Endothelial cell of umbilical vein (primary cell): ENCODE results near the gene RASGRF1. TPM values are rescaled to one million over a fixed set of nuclear protein-coding genes. Genes with fewer than 3 reads are reported as not detected.

Experiments used
- BruUV-seq: library from RNA; stranded (reverse); fragments of 400-500 nt; replicated peaks from 2 replicates; lab custom pipeline; 2021; lab: Mats Ljungman, UMichigan
- CTCF ChIA-PET: fragments of 300-600, 350-600 bp; sonication (Branson Sonifier 250); formaldehyde crosslinking; loops from one replicate; lab custom pipeline; 2021; ENCODE audit warnings: antibody characterized with exemption, inconsistent platforms; lab: Charles Lee
- POLR2A ChIA-PET: fragments of 300-600, 350-600 bp; sonication (Branson Sonifier 250); formaldehyde crosslinking; loops from one replicate; lab custom pipeline; 2021; ENCODE audit warnings: antibody characterized with exemption, inconsistent platforms; lab: Charles Lee
- DNase-seq: peaks from one replicate; pipeline ENCODE4 v3.0.0-alpha.2; 2011; ENCODE audit warnings: low read depth, low spot score
- FAIRE-seq: peaks from 2 replicates; lab custom pipeline; 2011; peaks lifted over from hg19 to GRCh38; lab: Jason Lieb, UNC
- H2AFZ ChIP-seq: 2 replicates; pipeline ENCODE4 v1.6.0; 2012; ENCODE audit warnings: low read depth, low read length, control low read depth, inconsistent platforms
- H3K27ac ChIP-seq: 2 replicates; pipeline ENCODE4 v1.5.1; 2011; ENCODE audit warnings: low read depth, mild to moderate bottlenecking, control low read depth, low read length, moderate library complexity; ENCODE audit not compliant: insufficient read depth
- H3K27me3 ChIP-seq, 2 experiments: 2 replicates each; pipeline versions ENCODE4 v1.6.0 to v1.6.1; 2011; ENCODE audit warnings: low read length in 2 of 2, mixed read lengths in 1 of 2; ENCODE audit not compliant: control insufficient read depth in 2 of 2, insufficient read depth in 2 of 2
- H3K36me3 ChIP-seq, 2 experiments: 2 replicates in 1 of 2; 3 replicates in 1 of 2; pipeline ENCODE4 v1.5.1; 2011; ENCODE audit warnings: low read length in 2 of 2, mild to moderate bottlenecking in 1 of 2, moderate library complexity in 1 of 2; ENCODE audit not compliant: control insufficient read depth in 2 of 2, insufficient read depth in 2 of 2; ENCODE audit errors: extremely low read depth in 1 of 2
- H3K4me1 ChIP-seq: 3 replicates; pipeline ENCODE4 v1.5.1; 2011; ENCODE audit warnings: mild to moderate bottlenecking, low read length; ENCODE audit not compliant: control insufficient read depth, insufficient read depth; ENCODE audit errors: extremely low read depth
- H3K4me2 ChIP-seq: 2 replicates; pipeline ENCODE4 v1.6.1; 2011; ENCODE audit warnings: low read length, control low read depth, mixed read lengths; ENCODE audit not compliant: insufficient read depth
- H3K4me3 ChIP-seq, 3 experiments: fragments of 200-600 bp in 1 of 3; sonication (generic), shearing (Covaris generic) in 1 of 3; replicated peaks in 1 of 3; 2 replicates each; pipeline ENCODE4 v1.5.1; 2011 to 2016; ENCODE audit warnings: control low read depth in 3 of 3, low read length in 3 of 3, mild to moderate bottlenecking in 2 of 3, inconsistent platforms in 1 of 3, low read depth in 1 of 3, moderate library complexity in 1 of 3; ENCODE audit not compliant: insufficient read depth in 1 of 3
- H3K79me2 ChIP-seq: 2 replicates; pipeline ENCODE4 v1.6.0; 2012; ENCODE audit warnings: low read length, inconsistent platforms; ENCODE audit not compliant: control insufficient read depth, insufficient read depth
- H3K9ac ChIP-seq: replicated peaks from 2 replicates; pipeline ENCODE3; 2011; ENCODE audit warnings: low read length, control low read depth; ENCODE audit not compliant: insufficient read depth; ENCODE audit errors: extremely low read depth
- H3K9me1 ChIP-seq: replicated peaks from 3 replicates; pipeline ENCODE4 v1.6.0; 2011; ENCODE audit warnings: mild to moderate bottlenecking, low read length; ENCODE audit not compliant: control insufficient read depth, insufficient read depth; ENCODE audit errors: extremely low read depth
- H3K9me3 ChIP-seq: replicated peaks from 2 replicates; pipeline ENCODE4 v1.5.1; 2012; ENCODE audit warnings: low read length, inconsistent platforms; ENCODE audit not compliant: control insufficient read depth, insufficient read depth
- H4K20me1 ChIP-seq: replicated peaks from 2 replicates; pipeline ENCODE3; 2011; ENCODE audit warnings: mild to moderate bottlenecking, low read length; ENCODE audit not compliant: control insufficient read depth, insufficient read depth; ENCODE audit errors: extremely low read depth
- EZH2 ChIP-seq: IDR thresholded peaks from 2 replicates; pipeline ENCODE4 v1.6.1; 2012; ENCODE audit warnings: borderline replicate concordance, low read depth, mild to moderate bottlenecking, moderate library complexity, low read length, inconsistent platforms; ENCODE audit not compliant: severe bottlenecking
- FOS ChIP-seq: IDR thresholded peaks from 2 replicates; pipeline ENCODE4 v1.6.1; 2011; ENCODE audit warnings: mild to moderate bottlenecking, low read length, moderate library complexity, borderline replicate concordance; ENCODE audit not compliant: insufficient read depth
- GATA2 ChIP-seq: IDR thresholded peaks from 2 replicates; pipeline ENCODE4 v1.7.0; 2011; ENCODE audit warnings: low read depth, mild to moderate bottlenecking, moderate library complexity, mixed read lengths, low read length; ENCODE audit not compliant: insufficient read length, insufficient read depth
- JUN ChIP-seq: IDR thresholded peaks from 2 replicates; pipeline ENCODE4 v1.6.1; 2011; ENCODE audit warnings: borderline replicate concordance, low read depth; ENCODE audit not compliant: insufficient read length, insufficient read depth
- MYC ChIP-seq: IDR thresholded peaks from one replicate; pipeline ENCODE4 v1.6.1; 2011; ENCODE audit warnings: mild to moderate bottlenecking, low read depth, low read length
- POLR2A ChIP-seq: IDR thresholded peaks from 2 replicates; pipeline ENCODE4 v1.6.1; 2012; ENCODE audit warnings: low read depth, mild to moderate bottlenecking, control low read depth, low read length
- POLR2AphosphoS5 ChIP-seq: IDR thresholded peaks from 2 replicates; pipeline ENCODE4 v1.6.1; 2012; ENCODE audit warnings: low read depth, mild to moderate bottlenecking, control low read depth, low read length, moderate library complexity; ENCODE audit not compliant: insufficient read depth
- dilution Hi-C: fragments of 300-500 bp; cut with MboI; formaldehyde crosslinking; loops from one replicate; pipeline ENCODE4 v1.15.0; 2019; ENCODE audit warnings: low sequenced_read_pairs; ENCODE audit not compliant: extremely low pct_ligation_motif_present
- intact Hi-C: fragments of 100-400 bp; cut with micrococcal nuclease; formaldehyde crosslinking; loops from one replicate; pipeline ENCODE4 v1.10.0; 2022
- polyA plus RNA-seq, 4 experiments: library from polyadenylated mRNA; depleted of rRNA in 3 of 4; stranded (reverse) in 3 of 4; unstranded in 1 of 4; fragments of >200 nt; gene quantifications; 2 replicates each; pipeline versions ENCODE4 v1.2.1 to v1.2.3, GENCODE V29; 2011 to 2012; ENCODE audit warnings: missing spikeins in 1 of 4
- total RNA-seq: library from RNA; stranded (reverse); gene quantifications from 2 replicates; pipeline ENCODE4 v1.2.3, GENCODE V29; 2021
- TF ChIP-seq, protein P1 (sequence below), 2 donors: IDR thresholded peaks; 1 replicate in 1 of 2; 2 replicates in 1 of 2; pipeline ENCODE4 v1.5.1; 2011; ENCODE audit warnings: low read length in 2 of 2, mild to moderate bottlenecking in 2 of 2, moderate library complexity in 2 of 2, control low read depth in 1 of 2, inconsistent platforms in 1 of 2, low read depth in 1 of 2; ENCODE audit not compliant: insufficient read depth in 1 of 2; ENCODE audit errors: extremely low read depth in 1 of 2
- TF ChIP-seq, protein P2 (sequence below): IDR thresholded peaks from 2 replicates; pipeline ENCODE4 v1.6.1; 2011; ENCODE audit not compliant: insufficient read depth, insufficient read length

The RASGRF1 gene
- total and polyA plus RNA-seq, 2 donors (not counting 3 experiments of a cell fraction or from before 2014, with no cell fraction given) = 0.04 TPM; not detected in 1

DNA sequence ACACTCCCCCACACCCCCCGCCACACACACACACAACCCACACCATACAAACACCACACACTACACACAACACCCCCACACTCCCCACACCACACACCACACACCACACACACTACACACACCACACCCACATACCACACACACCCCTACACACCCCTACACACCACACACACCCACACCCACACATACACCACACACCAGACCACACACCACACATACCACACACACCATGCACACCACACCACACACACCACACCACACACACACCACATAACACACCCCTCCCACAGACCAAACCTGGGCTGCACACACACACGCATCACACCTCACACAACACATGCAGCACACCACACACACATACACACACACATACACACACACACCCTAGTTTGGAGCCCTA is 1.8 kb upstream of the RASGRF1 start:
- FAIRE-seq (no peak), DNase-seq (no peak)
- Histone ChIP-seq H2AFZ (no peak overlapping the region), H3K27ac (no peak overlapping the region), H3K9ac (no peak overlapping the region), H3K36me3 (no peaks in the 10 kb centered on the region), H3K4me3 (no peak overlapping the region), H3K9me1 (no peaks in the 10 kb centered on the region), H3K79me2 (no peaks in the 10 kb centered on the region), H3K4me2 (no peak overlapping the region), H3K27me3 (peaks cover 28 to 30% of the 10 kb centered on the region in 2 experiments), H3K4me1 (no peaks in the 10 kb centered on the region), H4K20me1 (no peaks in the 10 kb centered on the region), H3K9me3 (no peaks in the 10 kb centered on the region)
- CTCF ChIA-PET = no interaction called here
- dilution Hi-C loops (no loop called here), intact Hi-C loops (no loop called here)
- no TSS peak for BruUV-seq
- POLR2A ChIA-PET = no interaction called here
- TF ChIP-seq EZH2 = no peak

DNA sequence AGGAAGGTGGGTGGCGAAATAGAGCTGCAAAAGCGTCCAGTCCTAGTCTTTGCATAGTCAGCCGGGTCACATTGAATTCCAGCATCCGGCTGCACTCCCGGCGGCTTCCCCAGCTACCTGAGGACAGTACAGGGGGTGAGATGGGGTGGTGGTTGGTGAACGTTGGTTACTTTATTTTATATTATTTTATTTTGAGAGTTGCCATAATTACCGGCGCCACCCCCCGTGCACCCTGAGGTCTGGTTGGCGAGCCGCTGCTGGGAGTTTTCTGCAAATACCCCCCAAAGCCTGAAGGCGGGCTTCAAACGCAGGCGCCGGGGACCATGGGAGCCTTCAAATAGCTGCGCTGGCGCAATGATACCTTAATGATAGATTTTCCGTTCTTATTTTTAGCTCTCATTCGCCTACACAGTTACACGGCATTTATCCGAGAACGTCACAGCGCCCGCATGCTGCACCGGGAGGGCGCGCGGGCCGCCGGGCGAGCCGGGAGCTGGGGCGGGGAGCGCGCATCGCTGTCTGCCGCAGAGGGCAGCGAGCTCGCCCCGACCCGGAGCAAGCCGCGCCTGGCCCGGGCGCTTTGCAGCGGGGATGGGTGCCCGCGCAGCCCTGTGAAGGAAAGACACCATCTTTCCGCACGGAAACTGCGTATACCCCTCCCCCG is 756 bp upstream of the RASGRF1 start:
- H3K4me2 ChIP-seq = no peak overlapping the region
- dilution Hi-C loops = no loop called here

More for the DNA sequence above, 756 bp upstream of the RASGRF1 start:
- no peaks in the 10 kb centered on the region for H3K79me2 ChIP-seq
- H3K36me3 ChIP-seq = no peaks in the 10 kb centered on the region
- H3K27me3 ChIP-seq = peaks cover 28 to 30% of the 10 kb centered on the region in 2 experiments
- ChIA-PET CTCF (interaction anchor here (0.7 to 1.0 kb wide), 2 partner anchors 63 to 91 kb away, joined by 3 read pairs; no protein-coding TSS in a partner anchor), POLR2A (no interaction called here)
- H2AFZ ChIP-seq = no peak overlapping the region
- H3K27ac ChIP-seq = no peak overlapping the region
- FAIRE-seq (no peak), DNase-seq (no peak)
- no peak for TF ChIP-seq EZH2
- no peak for TF ChIP-seq MYC
- TF ChIP-seq, protein P1, sequence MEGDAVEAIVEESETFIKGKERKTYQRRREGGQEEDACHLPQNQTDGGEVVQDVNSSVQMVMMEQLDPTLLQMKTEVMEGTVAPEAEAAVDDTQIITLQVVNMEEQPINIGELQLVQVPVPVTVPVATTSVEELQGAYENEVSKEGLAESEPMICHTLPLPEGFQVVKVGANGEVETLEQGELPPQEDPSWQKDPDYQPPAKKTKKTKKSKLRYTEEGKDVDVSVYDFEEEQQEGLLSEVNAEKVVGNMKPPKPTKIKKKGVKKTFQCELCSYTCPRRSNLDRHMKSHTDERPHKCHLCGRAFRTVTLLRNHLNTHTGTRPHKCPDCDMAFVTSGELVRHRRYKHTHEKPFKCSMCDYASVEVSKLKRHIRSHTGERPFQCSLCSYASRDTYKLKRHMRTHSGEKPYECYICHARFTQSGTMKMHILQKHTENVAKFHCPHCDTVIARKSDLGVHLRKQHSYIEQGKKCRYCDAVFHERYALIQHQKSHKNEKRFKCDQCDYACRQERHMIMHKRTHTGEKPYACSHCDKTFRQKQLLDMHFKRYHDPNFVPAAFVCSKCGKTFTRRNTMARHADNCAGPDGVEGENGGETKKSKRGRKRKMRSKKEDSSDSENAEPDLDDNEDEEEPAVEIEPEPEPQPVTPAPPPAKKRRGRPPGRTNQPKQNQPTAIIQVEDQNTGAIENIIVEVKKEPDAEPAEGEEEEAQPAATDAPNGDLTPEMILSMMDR (IDR thresholded peaks at IDR 0.05; ENCODE audit: extremely low read depth in 1 of 2, insufficient read depth in 1 of 2, low read depth in 1 of 2, low read length in 2 of 2) = no peak
- TF ChIP-seq, protein P2, sequence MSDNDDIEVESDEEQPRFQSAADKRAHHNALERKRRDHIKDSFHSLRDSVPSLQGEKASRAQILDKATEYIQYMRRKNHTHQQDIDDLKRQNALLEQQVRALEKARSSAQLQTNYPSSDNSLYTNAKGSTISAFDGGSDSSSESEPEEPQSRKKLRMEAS = no peak
- TF ChIP-seq GATA2 = no peak
- TF ChIP-seq POLR2A = no peak
- TF ChIP-seq FOS = no peak
- TF ChIP-seq POLR2AphosphoS5 = no peak
- TF ChIP-seq JUN = no peak
- no peaks in the 10 kb centered on the region for H3K4me1 ChIP-seq
- intact Hi-C loops = no loop called here
- H4K20me1 ChIP-seq = no peaks in the 10 kb centered on the region
- H3K9me1 ChIP-seq = no peaks in the 10 kb centered on the region
- BruUV-seq = no TSS peak
- H3K4me3 ChIP-seq = no peak overlapping the region
- H3K9me3 ChIP-seq = no peaks in the 10 kb centered on the region
- H3K9ac ChIP-seq = no peak overlapping the region
